Ishikawa (cell line): ENCODE results near the gene SAPCD1.

Experiments used
- CEBPB ChIP-seq: IDR thresholded peaks from 2 replicates; pipeline ENCODE4 v1.6.1; 2012
- CREB1 ChIP-seq: IDR thresholded peaks from 2 replicates; pipeline ENCODE4 v1.6.1; 2012; ENCODE audit warnings: low read depth
- EGR1 ChIP-seq: IDR thresholded peaks from 2 replicates; pipeline ENCODE4 v1.6.1; 2012
- EP300 ChIP-seq: IDR thresholded peaks from 2 replicates; pipeline ENCODE4 v1.6.1; 2012; ENCODE audit warnings: borderline replicate concordance
- FOXM1 ChIP-seq: IDR thresholded peaks from 2 replicates; pipeline ENCODE4 v1.6.1; 2012; ENCODE audit warnings: low read depth, borderline replicate concordance
- MAX ChIP-seq: IDR thresholded peaks from 2 replicates; pipeline ENCODE4 v1.6.1; 2012
- NFIC ChIP-seq: IDR thresholded peaks from 2 replicates; pipeline ENCODE4 v1.6.1; 2012
- RAD21 ChIP-seq: IDR thresholded peaks from 2 replicates; pipeline ENCODE4 v1.6.1; 2012; ENCODE audit warnings: low read depth
- REST ChIP-seq: IDR thresholded peaks from 2 replicates; pipeline ENCODE4 v1.6.1; 2012; ENCODE audit warnings: low read depth, mild to moderate bottlenecking
- TAF1 ChIP-seq: IDR thresholded peaks from 2 replicates; pipeline ENCODE4 v1.6.1; 2012; ENCODE audit warnings: low read depth, mild to moderate bottlenecking
- TCF12 ChIP-seq: IDR thresholded peaks from 2 replicates; pipeline ENCODE4 v1.6.1; 2012; ENCODE audit warnings: low read depth
- TEAD4 ChIP-seq: IDR thresholded peaks from 2 replicates; pipeline ENCODE4 v1.6.1; 2012
- USF1 ChIP-seq: IDR thresholded peaks from 2 replicates; pipeline ENCODE4 v1.6.1; 2012
- YY1 ChIP-seq: IDR thresholded peaks from 2 replicates; pipeline ENCODE4 v1.6.1; 2012; ENCODE audit warnings: low read depth
- ZBTB7A ChIP-seq: IDR thresholded peaks from 2 replicates; pipeline ENCODE4 v1.6.1; 2012; ENCODE audit warnings: low read depth

The SAPCD1 gene

GRCh38 chr6:31778193-31778592 lies 15.7 kb downstream of the SAPCD1 start:
- no peak for TF ChIP-seq ZBTB7A
- TF ChIP-seq CREB1, result no peak
- TF ChIP-seq TEAD4, result no peak
- no peak for TF ChIP-seq YY1
- no peak for TF ChIP-seq TCF12
- TF ChIP-seq TAF1, result no peak
- TF ChIP-seq USF1, result no peak
- TF ChIP-seq RAD21, result no peak
- TF ChIP-seq EGR1, result no peak
- TF ChIP-seq MAX, result no peak
- no peak for TF ChIP-seq REST
- no peak for TF ChIP-seq EP300
- no peak for TF ChIP-seq FOXM1

DNA sequence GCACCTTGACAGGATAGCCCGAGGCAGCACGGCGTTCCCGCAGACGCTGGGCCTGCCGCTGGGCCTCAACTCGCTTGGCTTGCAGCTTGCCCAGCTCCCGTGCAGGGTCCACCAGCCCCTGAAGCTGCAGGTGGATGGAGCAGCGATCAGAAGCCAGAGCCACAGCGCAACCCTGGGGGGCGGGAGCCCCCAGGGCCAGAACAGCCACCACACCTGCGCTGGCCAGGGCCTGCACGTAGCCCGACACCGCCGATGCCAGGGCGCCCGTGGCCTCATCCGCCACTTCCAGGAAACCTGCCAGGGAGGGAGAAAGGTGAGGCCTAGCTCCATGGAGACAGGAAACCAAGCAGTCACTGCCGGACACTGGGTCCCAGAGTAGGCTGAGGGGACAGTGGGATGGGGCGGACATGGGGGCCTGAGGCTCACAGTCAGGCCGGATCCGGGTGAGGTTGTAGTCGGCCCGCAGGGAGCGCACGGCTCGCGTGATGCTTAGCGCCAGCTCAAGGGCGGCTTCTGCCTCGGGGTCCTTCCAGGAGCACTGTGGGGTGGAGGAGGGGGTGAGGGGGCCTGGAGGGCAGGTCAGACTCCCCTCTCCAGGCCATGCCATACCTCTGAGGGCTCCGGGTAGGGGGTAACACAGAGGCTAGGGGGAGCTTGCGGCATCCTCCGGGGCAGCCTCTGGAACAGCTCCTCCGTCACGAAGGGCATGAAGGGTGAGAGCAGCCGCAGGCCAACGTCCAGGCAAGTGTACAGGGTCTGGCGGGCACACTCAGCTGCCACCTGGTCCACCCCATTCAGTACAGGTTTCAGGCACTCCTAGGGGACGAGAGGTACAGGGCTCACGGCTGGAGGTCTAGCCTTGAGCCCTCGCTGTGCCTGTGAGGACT lies 16.8 kb downstream of the SAPCD1 start:
- TF ChIP-seq TEAD4, result no peak
- TF ChIP-seq TCF12, result no peak
- TF ChIP-seq ZBTB7A, result no peak
- TF ChIP-seq RAD21, result no peak
- no peak for TF ChIP-seq CEBPB

DNA sequence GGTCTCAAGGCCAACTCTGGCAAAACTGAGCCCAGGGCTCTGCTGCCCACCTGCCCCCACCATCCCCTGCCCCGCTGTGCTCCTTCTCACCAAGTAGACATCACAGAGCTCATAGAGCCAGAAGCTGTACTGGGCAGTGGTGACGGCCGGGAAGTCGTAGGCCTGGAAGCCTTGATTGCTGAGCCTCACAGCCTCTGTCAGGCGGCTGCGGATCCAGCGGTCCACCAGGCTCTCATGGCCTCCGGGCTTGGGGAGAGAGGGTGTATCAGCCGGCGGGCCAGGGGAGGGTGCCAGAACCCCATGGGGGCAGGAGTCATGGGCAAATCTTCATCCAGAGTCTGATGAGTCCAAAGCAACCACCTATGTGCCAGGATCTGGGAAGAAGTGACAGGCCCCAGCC lies 17.5 kb downstream of the SAPCD1 start:
- TF ChIP-seq EGR1 (no peak), MAX (no peak), RAD21 (no peak), YY1 (no peak), CREB1 (no peak), REST (no peak)

GRCh38 chr6:31780507-31781243 lies 18.2 kb downstream of the SAPCD1 start:
- no peak for TF ChIP-seq CREB1
- no peak for TF ChIP-seq MAX
- TF ChIP-seq TAF1, result no peak
- no peak for TF ChIP-seq EGR1
- TF ChIP-seq RAD21, result no peak
- no peak for TF ChIP-seq NFIC
- no peak for TF ChIP-seq USF1

GRCh38 chr6:31781244-31782125 lies 19.0 kb downstream of the SAPCD1 start:
- TF ChIP-seq RAD21 (no peak), NFIC (no peak), TEAD4 (no peak), ZBTB7A (no peak), EGR1 (no peak), CEBPB (no peak), REST (no peak), TAF1 (no peak), USF1 (no peak), CREB1 (no peak), EP300 (no peak)
